Panc1 (cell line): ENCODE data around the gene F2RL1.
A peak's percentile ranks its signal among the peaks of the same experiment; 100 is the strongest.

Source experiments
- POLR2AphosphoS5 ChIP-seq: IDR thresholded peaks from 2 replicates; pipeline ENCODE4 v1.6.1; 2012; ENCODE audit warnings: mild to moderate bottlenecking, low read depth, low read length, moderate library complexity
- REST ChIP-seq, 2 experiments: IDR thresholded peaks; 2 replicates each; pipeline ENCODE4 v1.6.1; 2011 to 2012; ENCODE audit warnings: low read depth in 2 of 2, control low read depth in 1 of 2, low read length in 1 of 2, mild to moderate bottlenecking in 1 of 2, moderate library complexity in 1 of 2; ENCODE audit not compliant: insufficient read depth in 1 of 2
- SIN3A ChIP-seq: IDR thresholded peaks from 2 replicates; pipeline ENCODE4 v1.6.1; 2012; ENCODE audit warnings: low read depth, mild to moderate bottlenecking, low read length, moderate library complexity, borderline replicate concordance; ENCODE audit not compliant: insufficient read depth
- TCF7L2 ChIP-seq: IDR thresholded peaks from 2 replicates; pipeline ENCODE4 v1.6.1; 2011; ENCODE audit warnings: mild to moderate bottlenecking, low read depth, low read length, inconsistent platforms
- TF ChIP-seq, protein P1 (sequence below): fragments of 450-650 bp; IDR thresholded peaks from 2 replicates; pipeline ENCODE4 v1.5.1; 2017; ENCODE audit warnings: mild to moderate bottlenecking

- no peak for TF ChIP-seq POLR2AphosphoS5
- TF ChIP-seq, protein P1, sequence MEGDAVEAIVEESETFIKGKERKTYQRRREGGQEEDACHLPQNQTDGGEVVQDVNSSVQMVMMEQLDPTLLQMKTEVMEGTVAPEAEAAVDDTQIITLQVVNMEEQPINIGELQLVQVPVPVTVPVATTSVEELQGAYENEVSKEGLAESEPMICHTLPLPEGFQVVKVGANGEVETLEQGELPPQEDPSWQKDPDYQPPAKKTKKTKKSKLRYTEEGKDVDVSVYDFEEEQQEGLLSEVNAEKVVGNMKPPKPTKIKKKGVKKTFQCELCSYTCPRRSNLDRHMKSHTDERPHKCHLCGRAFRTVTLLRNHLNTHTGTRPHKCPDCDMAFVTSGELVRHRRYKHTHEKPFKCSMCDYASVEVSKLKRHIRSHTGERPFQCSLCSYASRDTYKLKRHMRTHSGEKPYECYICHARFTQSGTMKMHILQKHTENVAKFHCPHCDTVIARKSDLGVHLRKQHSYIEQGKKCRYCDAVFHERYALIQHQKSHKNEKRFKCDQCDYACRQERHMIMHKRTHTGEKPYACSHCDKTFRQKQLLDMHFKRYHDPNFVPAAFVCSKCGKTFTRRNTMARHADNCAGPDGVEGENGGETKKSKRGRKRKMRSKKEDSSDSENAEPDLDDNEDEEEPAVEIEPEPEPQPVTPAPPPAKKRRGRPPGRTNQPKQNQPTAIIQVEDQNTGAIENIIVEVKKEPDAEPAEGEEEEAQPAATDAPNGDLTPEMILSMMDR = no peak
- TF ChIP-seq REST (IDR thresholded peaks at IDR 0.05; ENCODE audit: insufficient read depth in 1 of 2, low read depth in 2 of 2, low read length in 1 of 2) = no peak
- 0 out of 2 replicates have a peak, but pooled peaks have one; percentile 9 for TF ChIP-seq SIN3A
- no peak for TF ChIP-seq TCF7L2
These were observed 1.2 kb downstream of the F2RL1 start for GRCh38 chr5:76819851-76820525.
